Ovary (tissue), 3 donors: Measurements from ENCODE around the gene SH3RF3.

Experiments
- EP300 ChIP-seq: sonication (generic); formaldehyde crosslinking; IDR thresholded peaks from one replicate; pipeline ENCODE4 v1.6.1; 2017; ENCODE audit warnings: antibody characterized with exemption
- POLR2A ChIP-seq: fragments of 450-650 bp; IDR thresholded peaks from one replicate; pipeline ENCODE4 v1.6.1; 2017; ENCODE audit warnings: antibody characterized with exemption, mild to moderate bottlenecking, moderate library complexity
- TF ChIP-seq, protein P1 (sequence below), 3 donors: fragments of 450-650 bp in 2 of 3; fragments of 200-600 bp in 1 of 3; IDR thresholded peaks; one replicate each; pipeline versions ENCODE4 v1.5.1 to v1.8.0; 2016 to 2022; ENCODE audit warnings: antibody characterized with exemption in 3 of 3, mild to moderate bottlenecking in 1 of 3
- donor health status: DM: no; HTN: no; CAD: no.

DNA sequence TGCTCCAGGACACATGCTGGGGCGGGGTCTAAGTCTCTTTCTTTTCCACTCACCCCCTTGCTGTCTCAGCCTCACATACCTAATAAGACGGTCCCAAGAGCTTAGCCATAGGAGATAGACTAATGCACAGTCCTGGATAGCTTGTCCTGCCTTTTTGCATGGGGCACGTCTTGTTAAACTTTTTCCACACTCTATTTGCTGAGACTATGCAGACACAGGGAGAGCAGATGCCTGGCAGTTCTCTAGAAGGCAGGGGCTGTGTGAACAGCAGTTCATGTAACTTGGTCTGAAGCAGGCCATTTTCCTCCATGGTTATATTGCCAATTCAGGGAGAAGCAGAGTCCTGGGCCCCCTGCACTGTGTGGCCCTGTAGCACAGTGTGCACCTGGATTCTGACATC lies 342.7 kb downstream of the SH3RF3 start:
- TF ChIP-seq, protein P1, sequence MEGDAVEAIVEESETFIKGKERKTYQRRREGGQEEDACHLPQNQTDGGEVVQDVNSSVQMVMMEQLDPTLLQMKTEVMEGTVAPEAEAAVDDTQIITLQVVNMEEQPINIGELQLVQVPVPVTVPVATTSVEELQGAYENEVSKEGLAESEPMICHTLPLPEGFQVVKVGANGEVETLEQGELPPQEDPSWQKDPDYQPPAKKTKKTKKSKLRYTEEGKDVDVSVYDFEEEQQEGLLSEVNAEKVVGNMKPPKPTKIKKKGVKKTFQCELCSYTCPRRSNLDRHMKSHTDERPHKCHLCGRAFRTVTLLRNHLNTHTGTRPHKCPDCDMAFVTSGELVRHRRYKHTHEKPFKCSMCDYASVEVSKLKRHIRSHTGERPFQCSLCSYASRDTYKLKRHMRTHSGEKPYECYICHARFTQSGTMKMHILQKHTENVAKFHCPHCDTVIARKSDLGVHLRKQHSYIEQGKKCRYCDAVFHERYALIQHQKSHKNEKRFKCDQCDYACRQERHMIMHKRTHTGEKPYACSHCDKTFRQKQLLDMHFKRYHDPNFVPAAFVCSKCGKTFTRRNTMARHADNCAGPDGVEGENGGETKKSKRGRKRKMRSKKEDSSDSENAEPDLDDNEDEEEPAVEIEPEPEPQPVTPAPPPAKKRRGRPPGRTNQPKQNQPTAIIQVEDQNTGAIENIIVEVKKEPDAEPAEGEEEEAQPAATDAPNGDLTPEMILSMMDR (IDR thresholded peaks at IDR 0.05): no peak
- TF ChIP-seq POLR2A (no peak), EP300 (no peak)
